K562 (cell line): ENCODE data around the gene CHST7. TPM values are rescaled to one million over a fixed set of nuclear protein-coding genes. Genes with fewer than 3 reads are reported as not detected.

Source experiments
- ATAC-seq: fragments of 200-7000 bp; cut with Tn5 transposase; 3 replicates; pipeline ENCODE4 v1.9.1; 2020; ENCODE audit warnings: moderate library complexity
- BruUV-seq: library from RNA; stranded (reverse); fragments of 400-500 nt; replicated peaks from 2 replicates; lab custom pipeline; 2021; lab: Mats Ljungman, UMichigan
- CTCF ChIA-PET: fragments of 300-600 bp; formaldehyde crosslinking; extraction: SDS; loops from one replicate; lab custom pipeline; 2021; ENCODE audit warnings: low intra/inter-chr PET ratio; lab: Yijun Ruan, JAX
- POLR2A ChIA-PET: fragments of 300-600, 350-650 bp; sonication (Branson Sonifier 250); formaldehyde crosslinking; extraction: SDS; loops from one replicate; lab custom pipeline; 2021; ENCODE audit warnings: antibody characterized with exemption, inconsistent platforms; lab: Yijun Ruan, JAX
- DNase-seq, 4 experiments: peaks; one replicate each; pipeline versions ENCODE4 v3.0.0 to v3.0.0-alpha.2; 2011 to 2018; ENCODE audit warnings: low spot score in 3 of 4, mixed read lengths in 3 of 4; ENCODE audit errors: extremely low read depth in 1 of 4
- FAIRE-seq: peaks from 2 replicates; lab custom pipeline; 2011; peaks lifted over from hg19 to GRCh38; lab: Jason Lieb, UNC
- H2AFZ ChIP-seq: 2 replicates; pipeline ENCODE4 v1.6.0; 2011; ENCODE audit warnings: low read depth, low read length, control low read depth, inconsistent platforms
- H3K27ac ChIP-seq: fragments of 200-600 bp; 3 replicates; pipeline ENCODE4 v1.8.0; 2011; ENCODE audit warnings: low read depth, mild to moderate bottlenecking, control low read depth, inconsistent platforms, low read length, moderate library complexity, mixed read lengths; ENCODE audit errors: extremely low read depth
- H3K27me3 ChIP-seq, 2 experiments: fragments of 300-600 bp in 1 of 2; 2 replicates in 1 of 2; 3 replicates in 1 of 2; pipeline versions ENCODE4 v1.6.0 to v1.8.0; 2011; ENCODE audit warnings: inconsistent platforms in 2 of 2, low read length in 2 of 2, mild to moderate bottlenecking in 1 of 2, mixed read lengths in 1 of 2, moderate library complexity in 1 of 2; ENCODE audit not compliant: control insufficient read depth in 2 of 2, insufficient read depth in 2 of 2
- H3K36me3 ChIP-seq: fragments of 300-600 bp; 3 replicates; pipeline ENCODE4 v1.8.0; 2011; ENCODE audit warnings: mild to moderate bottlenecking, low read length, inconsistent platforms; ENCODE audit not compliant: control insufficient read depth, insufficient read depth
- H3K4me1 ChIP-seq, 2 experiments: fragments of 200-600 bp in 1 of 2; replicated peaks in 1 of 2; 2 replicates in 1 of 2; 3 replicates in 1 of 2; pipeline versions ENCODE4 v1.5.1 to v1.8.0; 2011; ENCODE audit warnings: inconsistent platforms in 2 of 2, low read length in 2 of 2, mild to moderate bottlenecking in 1 of 2, mixed read lengths in 1 of 2, moderate library complexity in 1 of 2; ENCODE audit not compliant: control insufficient read depth in 2 of 2, insufficient read depth in 2 of 2
- H3K4me2 ChIP-seq: 2 replicates; pipeline ENCODE4 v1.6.1; 2011; ENCODE audit warnings: low read length, control low read depth, inconsistent platforms, mixed read lengths; ENCODE audit not compliant: insufficient read depth
- H3K4me3 ChIP-seq: fragments of 200-600 bp; sonication (generic), shearing (Covaris generic); 2 replicates; pipeline ENCODE4 v1.5.1; 2016; ENCODE audit warnings: control low read depth, inconsistent platforms
- H3K79me2 ChIP-seq: fragments of 200-600 bp; 3 replicates; pipeline ENCODE4 v1.8.0; 2011; ENCODE audit warnings: low read length, inconsistent platforms; ENCODE audit not compliant: control insufficient read depth, insufficient read depth
- H3K9ac ChIP-seq, 2 experiments: 2 replicates each; pipeline versions ENCODE4 v1.6.0 to v1.6.1; 2011; ENCODE audit warnings: low read depth in 2 of 2, low read length in 2 of 2, control low read depth in 1 of 2, inconsistent platforms in 1 of 2, mild to moderate bottlenecking in 1 of 2, mixed read lengths in 1 of 2; ENCODE audit not compliant: insufficient read depth in 1 of 2
- H3K9me1 ChIP-seq: one replicate; pipeline ENCODE4 v1.6.0; 2011; ENCODE audit warnings: inconsistent platforms, mild to moderate bottlenecking, low read length, moderate library complexity; ENCODE audit not compliant: control insufficient read depth, insufficient read depth
- H3K9me3 ChIP-seq: replicated peaks from 2 replicates; pipeline ENCODE4 v1.5.1; 2011; ENCODE audit warnings: low read depth, low read length, inconsistent platforms; ENCODE audit not compliant: control insufficient read depth, insufficient read depth
- H4K20me1 ChIP-seq: replicated peaks from 2 replicates; pipeline ENCODE4 v1.6.1; 2011; ENCODE audit warnings: low read length, inconsistent platforms, mixed read lengths; ENCODE audit not compliant: control insufficient read depth, insufficient read depth
- FOXJ2 ChIP-seq: fragments of 200-800 bp; sonication (Bioruptor generic); IDR thresholded peaks from 2 replicates; pipeline ENCODE4 v1.6.1; 2016; ENCODE audit warnings: missing genetic modification characterization, missing compliant biosample characterization
- FOXM1 ChIP-seq, 2 experiments: fragments of 450-650 bp in 1 of 2; sonication (generic) in 1 of 2; formaldehyde crosslinking in 1 of 2; IDR thresholded peaks; 2 replicates each; pipeline versions ENCODE4 v1.6.1 to v1.9.0; 2017 to 2022; ENCODE audit warnings: low read depth in 2 of 2, mild to moderate bottlenecking in 2 of 2, missing genetic modification reagents in 1 of 2, moderate library complexity in 1 of 2
- IRF9 ChIP-seq: fragments of 450-650 bp; IDR thresholded peaks from 2 replicates; pipeline ENCODE4 v1.6.1; 2016; ENCODE audit warnings: missing biosample characterization, missing genetic modification characterization
- NBN ChIP-seq: fragments of 450-650 bp; IDR thresholded peaks from 2 replicates; pipeline ENCODE4 v1.6.1; 2016; ENCODE audit warnings: low read depth, mild to moderate bottlenecking
- NFRKB ChIP-seq: fragments of 450-650 bp; IDR thresholded peaks from 2 replicates; pipeline ENCODE4 v1.6.1; 2016; ENCODE audit warnings: low read depth
- POLR2H ChIP-seq: IDR thresholded peaks from 2 replicates; pipeline ENCODE4 v1.6.1; 2016; ENCODE audit warnings: missing genetic modification characterization, low read depth, mild to moderate bottlenecking, control low read depth, missing compliant biosample characterization, moderate library complexity
- SMARCC2 ChIP-seq: fragments of 450-650 bp; IDR thresholded peaks from 2 replicates; pipeline ENCODE4 v1.6.1; 2017; ENCODE audit warnings: antibody characterized with exemption, moderate library complexity, mild to moderate bottlenecking, low read depth
- TCF3 ChIP-seq: sonication (generic); formaldehyde crosslinking; IDR thresholded peaks from 2 replicates; pipeline ENCODE4 v1.4.0; 2020; ENCODE audit warnings: mild to moderate bottlenecking, missing genetic modification reagents
- ZBTB43 ChIP-seq: sonication (generic); formaldehyde crosslinking; IDR thresholded peaks from 2 replicates; pipeline ENCODE4 v1.8.0; 2023; ENCODE audit warnings: mild to moderate bottlenecking, missing genetic modification reagents
- ZBTB7A ChIP-seq: IDR thresholded peaks from 2 replicates; pipeline ENCODE4 v1.6.1; 2011; ENCODE audit warnings: low read depth, mild to moderate bottlenecking, low read length, moderate library complexity, borderline replicate concordance; ENCODE audit not compliant: control insufficient read depth
- ZNF436 ChIP-seq: fragments of 250-450, 450-650 bp; sonication (Bioruptor Pico); formaldehyde crosslinking; IDR thresholded peaks from 2 replicates; pipeline ENCODE4 v1.7.0; 2020; ENCODE audit warnings: mild to moderate bottlenecking
- ZNF655 ChIP-seq: fragments of 250-450 bp; sonication (Bioruptor Pico); IDR thresholded peaks from 2 replicates; pipeline ENCODE4 v1.5.0; 2021
- ZNF766 ChIP-seq: fragments of 200-800 bp; sonication (Bioruptor generic); conservative IDR thresholded peaks from 2 replicates; pipeline ENCODE4 v1.6.1; 2016; ENCODE audit warnings: missing genetic modification characterization, missing compliant biosample characterization
- WGBS: fragments of 100-300 bp; shearing (Covaris generic); methylation state at CpG from one replicate; pipeline ENCODE4 v1.1.6; 2016; ENCODE audit warnings: low coverage, mixed read lengths; ENCODE audit not compliant: insufficient coverage; ENCODE audit errors: missing lambda C conversion rate; 5-methylcytosine and 5-hydroxymethylcytosine counted together
- in situ Hi-C: fragments of 300-500 bp; cut with MboI; formaldehyde crosslinking; loops from 4 replicates; pipeline ENCODE4 v1.15.0; 2018; ENCODE audit warnings: inconsistent platforms, mixed read lengths
- intact Hi-C: fragments of 100-400 bp; cut with micrococcal nuclease; formaldehyde crosslinking; loops from 2 replicates; pipeline ENCODE4 v1.14.2; 2022
- polyA plus RNA-seq, 8 experiments: library from polyadenylated mRNA; depleted of rRNA in 4 of 8; stranded (reverse) in 5 of 8; unstranded in 3 of 8; fragments of >200 nt; fragmentation: Nextera tagmentation in 2 of 8; fragmentation: Illumina TruSeq in 1 of 8; extraction: Ambion mirVana in 2 of 8; extraction: Trizol in 1 of 8; gene quantifications; 2 replicates each; pipeline versions ENCODE4 v1.2.1 to v1.2.3, GENCODE V29; 2011 to 2014; ENCODE audit warnings: inconsistent platforms in 1 of 8, missing spikeins in 1 of 8
- total RNA-seq, 7 experiments: library from RNA; depleted of rRNA in 6 of 7; stranded (reverse); fragments of >200 nt in 6 of 7; fragmentation: Illumina TruSeq in 2 of 7; extraction: Trizol in 2 of 7; gene quantifications; 2 replicates each; pipeline versions ENCODE4 v1.2.1 to v1.2.3, GENCODE V29; 2011 to 2021; ENCODE audit warnings: low replicate concordance in 1 of 7

CHST7 gene
- total and polyA plus RNA-seq, 9 of the 15 experiments (the other 6 are each of a cell fraction or from before 2014, with no cell fraction given), result 0.04 to 0.41 (median 0.09) TPM; not detected in 2

- no peaks in the 10 kb centered on the region for H3K27me3 ChIP-seq
- in situ Hi-C loops, result no loop called here
- H3K27ac ChIP-seq, result no peak overlapping the region
- H3K36me3 ChIP-seq, result no peaks in the 10 kb centered on the region
- H3K9ac ChIP-seq, result no peak overlapping the region
- ATAC-seq (no peak), FAIRE-seq (no peak), DNase-seq (no peak)
- no peak overlapping the region for H2AFZ ChIP-seq
- H3K4me1 ChIP-seq, result no peaks in the 10 kb centered on the region; a peak in 1 of 5 replicates
- intact Hi-C loops, result no loop called here
- BruUV-seq, result no TSS peak
- no peaks in the 10 kb centered on the region for H3K9me1 ChIP-seq
- 78% methylated on average over 9 of the region's 107 CpGs for WGBS
- H3K4me2 ChIP-seq, result no peak overlapping the region
- ChIA-PET POLR2A (no interaction called here), CTCF (no interaction called here)
- no peaks in the 10 kb centered on the region for H3K79me2 ChIP-seq
- H4K20me1 ChIP-seq, result no peaks in the 10 kb centered on the region
- H3K9me3 ChIP-seq, result no peaks in the 10 kb centered on the region
- H3K4me3 ChIP-seq, result no peak overlapping the region
- TF ChIP-seq ZNF655 (CRISPR knock-in tag) (no peak), ZNF766 (no peak), ZBTB43 (no peak), IRF9 (no peak), POLR2H (tag) (no peak), FOXJ2 (tag) (no peak), SMARCC2 (no peak), FOXM1 (IDR thresholded peaks at IDR 0.05; ENCODE audit: low read depth) (no peak), FOXM1 (CRISPR knock-in tag; IDR thresholded peaks at IDR 0.05; ENCODE audit: low read depth) (no peak), NFRKB (no peak), NBN (no peak), TCF3 (CRISPR knock-in tag) (no peak), ZNF436 (CRISPR knock-in tag) (no peak), ZBTB7A (no peak)
Measured at GRCh38 chrX:46573892-46574773, 568 bp downstream of the CHST7 start.
